AG04449 (cell line): ENCODE measurements around the gene PCYT1A.

Experiments
- CTCF ChIA-PET: fragments of 350-600 bp; formaldehyde crosslinking; extraction: SDS; loops from one replicate; lab custom pipeline; 2021; ENCODE audit warnings: antibody characterized with exemption; lab: Yijun Ruan, JAX
- POLR2A ChIA-PET: fragments of 400-600, 350-600 bp; formaldehyde crosslinking; extraction: SDS; loops from one replicate; lab custom pipeline; 2020; ENCODE audit warnings: antibody characterized with exemption, inconsistent platforms; lab: Yijun Ruan, JAX
- DNase-seq: peaks from one replicate; pipeline ENCODE4 v3.0.0-alpha.2; 2010; ENCODE audit warnings: low read depth, low spot score
- H3K4me3 ChIP-seq: 2 replicates; pipeline ENCODE4 v1.5.1; 2011; ENCODE audit warnings: low read depth, mild to moderate bottlenecking, control low read depth, low read length
- CTCF ChIP-seq: IDR thresholded peaks from one replicate; pipeline ENCODE4 v1.5.1; 2011; ENCODE audit warnings: mild to moderate bottlenecking, moderate library complexity, low read length, control low read depth, inconsistent platforms; ENCODE audit not compliant: insufficient read depth; ENCODE audit errors: missing control alignments

The PCYT1A gene

GRCh38 chr3:196198081-196198675, 89.3 kb downstream of the PCYT1A start:
- ChIA-PET CTCF (interaction anchor here (0.9 to 13.6 kb wide), 13 partner anchors 9 to 324 kb away, joined by 3 to 298 read pairs (median 7); partner anchors contain the start of gene SLC51A), POLR2A (no interaction called here)
- DNase-seq = no peak
- TF ChIP-seq CTCF = no peak
- no peak overlapping the region for H3K4me3 ChIP-seq

- DNase-seq = no peak
- ChIA-PET CTCF (interaction anchor here (0.9 to 13.6 kb wide), 19 partner anchors 8 to 325 kb away, joined by 3 to 298 read pairs (median 5); partner anchors contain the start of gene SLC51A), POLR2A (no interaction called here)
- H3K4me3 ChIP-seq = no peak overlapping the region
- TF ChIP-seq CTCF = no peak
Measured at GRCh38 chr3:196197524-196197923, 90.0 kb downstream of the PCYT1A start.

- DNase-seq = no peak
- H3K4me3 ChIP-seq = no peak overlapping the region
- CTCF ChIA-PET = interaction anchor here (0.6 to 13.6 kb wide), 21 partner anchors 9 to 1886 kb away, joined by 3 to 298 read pairs (median 5); partner anchors contain the start of gene SLC51A
- POLR2A ChIA-PET = no interaction called here
- TF ChIP-seq CTCF = no peak
Measured at GRCh38 chr3:196195664-196196265, 91.8 kb downstream of the PCYT1A start.

- H3K4me3 ChIP-seq = no peak overlapping the region
- ChIA-PET CTCF (interaction anchor here (0.9 to 13.6 kb wide), 3 partner anchors 121 to 334 kb away, joined by 3 to 298 read pairs (median 6); no protein-coding TSS in a partner anchor), POLR2A (no interaction called here)
- no peak for TF ChIP-seq CTCF
- DNase-seq = no peak
Measured at GRCh38 chr3:196194542-196194915, 93.0 kb downstream of the PCYT1A start.

- no peak for TF ChIP-seq CTCF
- no peak for DNase-seq
- POLR2A ChIA-PET = interaction anchor here (0.6 kb wide), 1 partner anchor 24 kb away, joined by 3 read pairs; no protein-coding TSS in a partner anchor
- CTCF ChIA-PET = interaction anchor here (0.9 to 13.6 kb wide), 3 partner anchors 121 to 335 kb away, joined by 3 to 298 read pairs (median 6); no protein-coding TSS in a partner anchor
- H3K4me3 ChIP-seq = no peak overlapping the region
Measured at GRCh38 chr3:196193736-196194541, 93.6 kb downstream of the PCYT1A start.
